HG03064 (cell line): ENCODE measurements around the gene C9orf50.
"Not testable (repeated sequence)": the region's sequence is repeated elsewhere in the genome, so short reads cannot be mapped to it uniquely, and the experiment has no call there.

Experiments
- ATAC-seq: cut with Tn5 transposase; IDR thresholded peaks from one replicate; pipeline ENCODE4 v1.9.1; 2021; ENCODE audit warnings: low read depth; ENCODE audit not compliant: unreplicated experiment

C9orf50 gene

GRCh38 chr9:129620669-129621295, at the start of gene C9orf50:
Gene C9orf50, minus strand, starts transcription at chr9:129621101. Its CDS starts 527 bp downstream, at chr9:129620574.
- no peak for ATAC-seq

DNA sequence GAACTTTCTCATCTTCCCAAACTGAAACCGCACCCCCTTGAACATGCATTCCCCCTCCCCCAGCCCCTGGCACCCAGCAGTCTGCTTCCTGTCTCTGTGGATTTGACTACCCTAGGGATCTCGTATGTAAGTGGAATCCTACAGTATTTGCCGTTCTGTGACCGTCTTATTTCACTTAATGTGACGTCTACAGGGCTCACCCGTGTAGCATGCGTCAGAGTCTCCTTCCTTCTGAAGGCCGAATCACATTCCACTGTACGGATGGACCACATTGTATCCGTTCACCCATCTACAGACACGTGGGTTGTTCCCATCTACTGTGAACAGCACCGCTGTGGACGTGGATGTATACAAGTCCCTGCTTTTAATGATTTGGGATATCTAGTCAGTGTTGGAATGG, 49.0 kb upstream of the C9orf50 start:
- no peak for ATAC-seq

GRCh38 chr9:129669141-129669718, 48.3 kb upstream of the C9orf50 start:
- ATAC-seq: no peak

- ATAC-seq: no peak
Observed at GRCh38 chr9:129667850-129668249, 46.9 kb upstream of the C9orf50 start.

DNA sequence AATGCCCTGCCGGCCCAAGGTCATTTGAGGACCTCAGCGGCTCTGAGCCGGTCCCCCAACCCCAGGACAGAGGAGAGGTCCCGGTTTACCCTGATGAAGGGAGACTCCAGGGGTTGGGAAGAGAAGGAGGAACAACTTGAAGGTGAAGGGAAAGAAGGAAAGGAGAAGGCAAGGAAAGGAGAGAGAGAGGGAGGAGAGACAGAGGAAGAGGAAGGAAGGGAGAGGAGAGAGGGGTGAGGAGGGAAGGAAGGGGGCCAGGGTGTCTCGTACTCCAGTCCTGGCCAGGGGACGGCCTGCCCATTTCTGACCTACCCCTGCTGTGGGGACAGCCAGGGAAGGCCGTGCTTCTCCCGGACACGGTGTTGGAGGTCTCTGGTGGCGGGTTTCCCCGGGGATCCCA, 46.5 kb upstream of the C9orf50 start:
- ATAC-seq: no peak

- ATAC-seq: no peak
Observed at GRCh38 chr9:129666575-129666974, 45.7 kb upstream of the C9orf50 start.

GRCh38 chr9:129665814-129666520, 45.1 kb upstream of the C9orf50 start:
- no peak for ATAC-seq

GRCh38 chr9:129665389-129665775, 44.5 kb upstream of the C9orf50 start, which contains the start of gene PRRX2:
Gene PRRX2, plus strand, starts transcription at chr9:129665647. Its CDS starts 221 bp downstream, at chr9:129665868.
- ATAC-seq: no peak

DNA sequence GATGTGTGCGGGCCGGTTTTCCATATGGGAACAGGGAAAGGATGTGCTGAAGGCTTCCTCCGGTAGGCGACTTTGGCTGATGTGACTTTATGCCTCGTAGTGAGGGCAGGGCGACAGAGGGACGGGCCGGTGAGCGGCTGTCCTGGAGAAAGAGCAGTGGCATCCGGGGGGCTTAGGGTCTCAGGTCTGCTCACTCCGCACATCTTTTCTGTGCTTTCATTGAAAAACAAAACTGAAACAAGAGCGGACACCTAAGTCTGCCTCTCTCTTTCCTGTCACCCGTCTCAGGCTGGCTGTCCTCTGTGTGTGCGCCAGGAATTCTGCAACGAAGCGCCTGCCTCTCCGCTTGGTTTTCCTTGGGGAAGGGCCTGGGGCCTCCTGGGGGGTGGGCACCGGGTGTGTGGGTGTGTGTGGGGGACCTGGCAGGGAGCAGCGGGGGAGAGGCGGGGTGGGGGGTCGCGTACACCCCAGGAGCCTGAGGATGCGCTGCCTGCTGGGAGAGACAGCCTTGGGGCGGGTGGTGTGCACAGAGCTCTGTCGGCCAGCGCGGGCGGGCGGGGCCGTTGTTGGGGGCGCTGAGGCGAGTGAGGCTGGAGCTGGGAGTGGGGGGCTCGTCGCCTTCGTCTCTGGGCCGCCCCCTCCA, 44.0 kb upstream of the C9orf50 start:
- no peak for ATAC-seq

DNA sequence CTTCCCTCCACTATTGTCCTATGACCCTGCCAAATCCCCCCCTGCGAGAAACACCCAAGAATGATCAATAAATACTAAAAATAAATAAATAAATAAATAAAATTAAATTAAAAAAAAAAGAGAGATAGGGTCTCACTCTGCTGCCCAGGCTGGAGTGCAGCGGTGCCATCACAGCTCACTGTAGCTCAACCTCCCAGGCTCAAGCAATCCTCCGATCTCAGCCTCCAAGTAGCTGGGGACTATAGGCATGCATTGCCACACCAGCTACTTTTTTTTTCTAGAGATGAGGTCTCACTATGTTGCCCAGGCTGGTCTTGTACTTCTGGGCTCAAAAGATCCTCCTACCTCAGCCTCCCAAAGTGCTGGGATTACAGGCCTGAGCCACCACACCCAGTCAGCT, 41.3 kb upstream of the C9orf50 start:
- not testable (repeated sequence) for ATAC-seq

GRCh38 chr9:129661029-129661428, 40.1 kb upstream of the C9orf50 start:
- ATAC-seq: no peak

GRCh38 chr9:129656795-129657390, 36.0 kb upstream of the C9orf50 start:
- ATAC-seq: no peak

GRCh38 chr9:129655696-129656095, 34.8 kb upstream of the C9orf50 start:
- no peak for ATAC-seq

GRCh38 chr9:129655154-129655553, 34.3 kb upstream of the C9orf50 start:
- no peak for ATAC-seq

DNA sequence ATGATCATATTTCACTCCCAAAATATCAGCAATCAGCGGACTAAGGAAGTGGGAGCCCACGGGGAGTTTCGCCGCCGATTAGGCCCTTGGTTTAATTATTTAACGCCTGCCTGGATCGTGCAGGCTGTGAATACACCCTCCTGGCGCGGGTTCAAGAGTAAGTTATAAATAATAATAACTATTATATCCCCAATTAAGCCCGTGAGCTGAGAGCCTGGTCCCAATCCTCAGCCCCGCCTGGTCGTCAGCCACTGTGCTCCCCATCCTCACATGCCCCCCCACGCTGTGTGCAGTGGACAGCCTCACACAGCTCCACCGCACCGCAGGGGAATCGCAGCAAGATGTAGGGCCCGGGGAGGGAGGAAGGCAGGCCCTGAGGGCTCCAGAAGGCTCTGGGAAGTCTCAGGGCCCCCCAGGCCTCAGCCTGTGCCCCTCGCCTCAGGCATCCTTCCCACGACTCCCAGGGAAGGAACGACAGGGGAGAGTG, 33.7 kb upstream of the C9orf50 start:
- ATAC-seq: no peak

GRCh38 chr9:129653823-129654553, 33.1 kb upstream of the C9orf50 start:
- ATAC-seq: no peak

- ATAC-seq: no peak
Observed at GRCh38 chr9:129650680-129651235, 29.9 kb upstream of the C9orf50 start.

- no peak for ATAC-seq
Observed at GRCh38 chr9:129649726-129650679, 29.1 kb upstream of the C9orf50 start.

- ATAC-seq: no peak
Observed at GRCh38 chr9:129648764-129649115, 27.8 kb upstream of the C9orf50 start.
